Thoracic aorta (tissue), 2 donors: ENCODE measurements around the gene TSFM. TPM values are rescaled to one million over a fixed set of nuclear protein-coding genes. Genes with fewer than 3 reads are reported as not detected.
A peak's percentile ranks its signal among the peaks of the same experiment; 100 is the strongest.

Experiments
- ATAC-seq: fragments of 150-250 bp; one replicate; pipeline ENCODE4 v1.8.0; 2017; ENCODE audit warnings: low read depth; ENCODE audit not compliant: insufficient number of reproducible peaks, low FRiP score
- DNase-seq: peaks from one replicate; pipeline ENCODE4 v3.0.0-alpha.2; 2020; ENCODE audit warnings: low spot score
- H3K27ac ChIP-seq, 2 donors: fragments of 200-600 bp; sonication (generic); 1 replicate in 1 of 2; 2 replicates in 1 of 2; pipeline ENCODE4 v1.5.1; 2016; ENCODE audit warnings: mild to moderate bottlenecking in 2 of 2, moderate library complexity in 2 of 2
- H3K27me3 ChIP-seq: fragments of 200-600 bp; sonication (generic); replicated peaks from 2 replicates; pipeline ENCODE4 v1.6.0; 2016; ENCODE audit warnings: mild to moderate bottlenecking; ENCODE audit not compliant: insufficient read depth
- H3K36me3 ChIP-seq: fragments of 200-600 bp; sonication (generic); one replicate; pipeline ENCODE4 v1.5.1; 2016
- H3K4me1 ChIP-seq, 2 donors: fragments of 200-600 bp; sonication (generic); 1 replicate in 1 of 2; 2 replicates in 1 of 2; pipeline versions ENCODE4 v1.5.1 to v1.6.0; 2016; ENCODE audit warnings: low read depth in 2 of 2, mild to moderate bottlenecking in 1 of 2; ENCODE audit not compliant: control insufficient read depth in 1 of 2
- H3K4me3 ChIP-seq: fragments of 200-600 bp; sonication (generic); 2 replicates; pipeline ENCODE4 v1.5.1; 2016; ENCODE audit warnings: mild to moderate bottlenecking
- H3K9me3 ChIP-seq: fragments of 200-600 bp; sonication (generic); 2 replicates; pipeline ENCODE4 v1.5.1; 2016
- total RNA-seq, 2 donors: library from RNA; depleted of rRNA; stranded (reverse); fragments of >200 nt; gene quantifications; one replicate each; pipeline versions ENCODE4 v1.1.0 to v1.2.3, GENCODE V29; 2016
- TF ChIP-seq, protein P1 (sequence below): fragments of 200-600 bp; sonication (generic); IDR thresholded peaks from one replicate; pipeline ENCODE4 v1.5.1; 2019; ENCODE audit warnings: antibody characterized with exemption

TSFM gene
- total RNA-seq, 2 donors from 2014 or later: 15.4 to 19.3 TPM

- peaks cover 98 to 100% of the 10 kb centered on the region in 2 donors for H3K4me1 ChIP-seq
- peak overlapping the region; percentile 98 for H3K4me3 ChIP-seq
Measured at GRCh38 chr12:57838594-57839302, 56.2 kb downstream of the TSFM start.

DNA sequence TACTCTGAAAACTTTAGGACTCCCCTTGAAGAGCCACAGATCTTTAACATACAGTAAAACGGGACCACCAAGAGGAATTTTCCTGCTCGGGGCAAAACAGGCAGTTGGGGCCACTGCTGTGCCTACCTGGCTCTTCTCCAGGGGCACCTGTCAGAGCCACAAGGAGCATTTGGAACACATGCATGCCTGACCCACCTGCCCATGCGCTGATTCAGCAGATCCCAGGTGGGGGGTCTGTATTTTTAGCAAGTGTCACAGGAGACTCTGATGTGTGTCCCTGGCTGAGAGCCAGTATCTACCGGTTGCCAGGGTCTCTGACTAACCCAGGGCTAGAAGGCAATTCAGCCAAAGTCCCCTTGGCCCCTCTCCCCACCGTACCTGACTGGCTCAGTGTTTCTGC is 57.4 kb downstream of the TSFM start:
- TF ChIP-seq, protein P1, sequence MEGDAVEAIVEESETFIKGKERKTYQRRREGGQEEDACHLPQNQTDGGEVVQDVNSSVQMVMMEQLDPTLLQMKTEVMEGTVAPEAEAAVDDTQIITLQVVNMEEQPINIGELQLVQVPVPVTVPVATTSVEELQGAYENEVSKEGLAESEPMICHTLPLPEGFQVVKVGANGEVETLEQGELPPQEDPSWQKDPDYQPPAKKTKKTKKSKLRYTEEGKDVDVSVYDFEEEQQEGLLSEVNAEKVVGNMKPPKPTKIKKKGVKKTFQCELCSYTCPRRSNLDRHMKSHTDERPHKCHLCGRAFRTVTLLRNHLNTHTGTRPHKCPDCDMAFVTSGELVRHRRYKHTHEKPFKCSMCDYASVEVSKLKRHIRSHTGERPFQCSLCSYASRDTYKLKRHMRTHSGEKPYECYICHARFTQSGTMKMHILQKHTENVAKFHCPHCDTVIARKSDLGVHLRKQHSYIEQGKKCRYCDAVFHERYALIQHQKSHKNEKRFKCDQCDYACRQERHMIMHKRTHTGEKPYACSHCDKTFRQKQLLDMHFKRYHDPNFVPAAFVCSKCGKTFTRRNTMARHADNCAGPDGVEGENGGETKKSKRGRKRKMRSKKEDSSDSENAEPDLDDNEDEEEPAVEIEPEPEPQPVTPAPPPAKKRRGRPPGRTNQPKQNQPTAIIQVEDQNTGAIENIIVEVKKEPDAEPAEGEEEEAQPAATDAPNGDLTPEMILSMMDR: no peak
- H3K4me3 ChIP-seq: peak overlapping the region; percentile 98
- H3K9me3 ChIP-seq: no peaks in the 10 kb centered on the region

More at GRCh38 chr12:57838594-57839302, 56.2 kb downstream of the TSFM start:
- H3K27ac ChIP-seq: peak overlapping the region; percentile 59 to 100
- H3K27me3 ChIP-seq: no peaks in the 10 kb centered on the region
- no peak for ATAC-seq
- no peak for DNase-seq
- H3K36me3 ChIP-seq: no peaks in the 10 kb centered on the region
- TF ChIP-seq, protein P1: no peak
- no peaks in the 10 kb centered on the region for H3K9me3 ChIP-seq

GRCh38 chr12:57840726-57841125 is 58.1 kb downstream of the TSFM start:
- Histone ChIP-seq H3K27me3 (no peaks in the 10 kb centered on the region), H3K4me1 (peaks cover 85 to 87% of the 10 kb centered on the region in 2 donors), H3K36me3 (no peaks in the 10 kb centered on the region), H3K4me3 (peak overlapping the region; percentile 98), H3K9me3 (no peaks in the 10 kb centered on the region), H3K27ac (peak overlapping the region; percentile 59 to 100)
- TF ChIP-seq, protein P1: no peak
- ATAC-seq: no peak
- DNase-seq: no peak

More for the DNA sequence above, 57.4 kb downstream of the TSFM start:
- DNase-seq (no peak), ATAC-seq (no peak)
- Histone ChIP-seq H3K27me3 (no peaks in the 10 kb centered on the region), H3K4me1 (peaks cover 93 to 94% of the 10 kb centered on the region in 2 donors), H3K36me3 (no peaks in the 10 kb centered on the region), H3K27ac (peak overlapping the region; percentile 59 to 100)

GRCh38 chr12:57841445-57841844 is 58.9 kb downstream of the TSFM start:
- Histone ChIP-seq H3K27ac (peak overlapping the region; percentile 14 to 100), H3K4me3 (peak overlapping the region; percentile 98), H3K27me3 (no peaks in the 10 kb centered on the region), H3K36me3 (no peaks in the 10 kb centered on the region), H3K9me3 (no peaks in the 10 kb centered on the region), H3K4me1 (peaks cover 78 to 80% of the 10 kb centered on the region in 2 donors)
- TF ChIP-seq, protein P1: no peak
- ATAC-seq: no peak
- no peak for DNase-seq

DNA sequence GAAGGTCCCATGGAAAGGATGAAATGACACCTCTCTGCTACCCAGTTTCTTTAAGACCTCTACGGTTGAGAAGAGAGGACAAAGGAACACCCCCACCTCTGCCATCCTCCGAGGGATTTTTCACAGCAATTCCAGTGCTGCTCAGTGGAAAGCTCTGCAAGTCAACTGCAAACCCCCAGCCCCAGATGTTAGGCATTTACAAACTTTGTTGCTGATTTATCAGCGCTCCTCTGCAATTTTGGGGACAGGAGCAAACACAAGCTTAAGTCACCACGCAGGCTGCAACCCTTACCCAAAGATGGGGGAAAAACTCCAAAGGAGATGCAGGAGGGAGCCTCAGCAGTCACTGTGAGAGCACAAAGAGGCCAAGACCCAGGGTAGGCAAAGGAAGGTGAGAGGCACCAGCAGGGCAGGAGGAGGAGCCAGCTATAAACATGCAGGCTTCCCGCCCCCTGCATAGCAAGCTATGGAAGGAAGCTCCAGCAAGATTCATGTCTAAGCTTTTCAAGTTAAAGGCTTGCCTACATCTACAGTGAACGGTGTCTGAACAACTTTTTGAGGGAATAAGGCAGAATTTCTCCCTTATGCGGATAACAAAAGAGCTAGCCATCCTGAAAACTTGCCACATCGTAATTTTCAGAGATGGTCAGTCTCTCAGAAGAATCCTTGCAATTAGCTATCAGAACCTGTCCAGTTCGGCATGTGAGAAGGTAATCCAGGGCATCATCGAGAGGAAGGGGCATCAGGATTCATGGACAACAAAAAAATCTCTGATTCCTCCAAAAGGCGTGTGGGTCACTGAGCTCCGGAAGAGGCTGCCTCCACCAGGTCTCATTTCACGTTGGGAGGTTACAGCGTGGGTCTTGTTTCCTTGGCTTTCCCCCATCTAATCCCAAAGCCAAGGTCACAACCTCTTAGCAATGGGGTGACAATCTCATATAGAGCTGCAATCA is 60.0 kb downstream of the TSFM start:
- TF ChIP-seq, protein P1: no peak

More for the DNA sequence above, 60.0 kb downstream of the TSFM start:
- Histone ChIP-seq H3K4me3 (peak overlapping the region; percentile 98), H3K36me3 (no peaks in the 10 kb centered on the region), H3K4me1 (peaks cover 69 to 71% of the 10 kb centered on the region in 2 donors), H3K27me3 (no peaks in the 10 kb centered on the region), H3K9me3 (no peaks in the 10 kb centered on the region), H3K27ac (peak overlapping the region; percentile 100)
- no peak for DNase-seq
- ATAC-seq: no peak
